ENCODE measurements around the gene MMP8.

MMP8 gene

GRCh38 chr11:102770191-102770590 is 45.4 kb upstream of the MMP8 start:
- Histone ChIP-seq H4K20me1 (ENCODE audit: insufficient read depth, low read length, poor library complexity, severe bottlenecking) (no peaks in the 10 kb centered on the region), H3K79me2 (ENCODE audit: insufficient read depth, low read length) (no peaks in the 10 kb centered on the region), H3K4me3 (ENCODE audit: low read length, poor library complexity, severe bottlenecking) (no peak overlapping the region), H3K27me3 (ENCODE audit: insufficient read depth, low read length, poor library complexity, severe bottlenecking) (no peaks in the 10 kb centered on the region), H3K4me2 (ENCODE audit: low read depth, low read length, poor library complexity, severe bottlenecking) (no peak overlapping the region), H3K9me2 (replicated peaks; ENCODE audit: low read depth, low read length) (no peaks in the 10 kb centered on the region), H3K36me3 (ENCODE audit: insufficient read depth, low read length) (no peaks in the 10 kb centered on the region), H2AFZ (ENCODE audit: low read length) (no peak overlapping the region), H3K9ac (ENCODE audit: low read depth, low read length, poor library complexity, severe bottlenecking) (no peak overlapping the region), H3F3A (ENCODE audit: low read depth) (no peaks in the 10 kb centered on the region), H3K4me1 (ENCODE audit: insufficient read depth, low read length, poor library complexity, severe bottlenecking) (no peaks in the 10 kb centered on the region), H3K9me3 (ENCODE audit: insufficient read depth, low read depth, low read length) (no peaks in the 10 kb centered on the region)
- no peak for TF ChIP-seq CTCF (conservative IDR thresholded peaks at IDR 0.05; ENCODE audit: low read length)
- no peak for TF ChIP-seq EZH2phosphoT487 (IDR thresholded peaks at IDR 0.05; ENCODE audit: borderline replicate concordance)

GRCh38 chr11:102767800-102768199 is 43.0 kb upstream of the MMP8 start:
- Histone ChIP-seq H2AFZ (ENCODE audit: low read length) (no peak overlapping the region), H3K9ac (ENCODE audit: low read depth, low read length, poor library complexity, severe bottlenecking) (no peak overlapping the region), H3K4me3 (ENCODE audit: low read length, poor library complexity, severe bottlenecking) (no peak overlapping the region), H3K79me2 (ENCODE audit: insufficient read depth, low read length) (no peaks in the 10 kb centered on the region), H3K4me1 (ENCODE audit: insufficient read depth, low read length, poor library complexity, severe bottlenecking) (no peaks in the 10 kb centered on the region), H3K36me3 (ENCODE audit: insufficient read depth, low read length) (no peaks in the 10 kb centered on the region), H3K9me3 (ENCODE audit: insufficient read depth, low read depth, low read length) (no peaks in the 10 kb centered on the region), H3K4me2 (ENCODE audit: low read depth, low read length, poor library complexity, severe bottlenecking) (no peak overlapping the region), H4K20me1 (ENCODE audit: insufficient read depth, low read length, poor library complexity, severe bottlenecking) (no peaks in the 10 kb centered on the region), H3K27me3 (ENCODE audit: insufficient read depth, low read length, poor library complexity, severe bottlenecking) (no peaks in the 10 kb centered on the region), H3K9me2 (replicated peaks; ENCODE audit: low read depth, low read length) (no peaks in the 10 kb centered on the region), H3F3A (ENCODE audit: low read depth) (no peaks in the 10 kb centered on the region)
- TF ChIP-seq EZH2phosphoT487 (IDR thresholded peaks at IDR 0.05; ENCODE audit: borderline replicate concordance), result no peak
- TF ChIP-seq CTCF (conservative IDR thresholded peaks at IDR 0.05; ENCODE audit: low read length), result no peak

DNA sequence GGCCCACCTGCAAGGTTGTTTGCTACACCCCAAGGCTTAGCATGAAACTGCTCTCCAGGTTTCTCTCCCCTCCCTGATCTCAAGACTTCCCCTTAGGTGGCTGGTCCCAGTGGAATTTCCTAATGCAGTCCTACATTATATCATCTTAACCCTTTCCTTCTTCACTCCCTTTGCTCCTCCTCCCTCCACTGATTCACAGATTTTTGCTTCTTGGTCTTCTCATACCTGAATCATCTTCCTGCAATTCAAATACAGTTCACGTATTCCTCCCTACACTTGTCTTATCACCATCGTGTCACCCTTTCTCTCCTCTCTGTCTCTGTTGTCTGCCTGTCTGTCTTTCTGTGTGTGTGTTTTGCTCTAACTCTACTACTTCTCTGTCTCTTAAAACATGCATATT is 38.7 kb upstream of the MMP8 start:
- H3K9me3 ChIP-seq (ENCODE audit: insufficient read depth, low read depth, low read length), result no peaks in the 10 kb centered on the region
- no peak overlapping the region for H3K4me3 ChIP-seq (ENCODE audit: low read length, poor library complexity, severe bottlenecking)
- no peak overlapping the region for H2AFZ ChIP-seq (ENCODE audit: low read length)
- no peaks in the 10 kb centered on the region for H3K9me2 ChIP-seq (replicated peaks; ENCODE audit: low read depth, low read length)
- no peak overlapping the region for H3K4me2 ChIP-seq (ENCODE audit: low read depth, low read length, poor library complexity, severe bottlenecking)
- no peaks in the 10 kb centered on the region for H3K27me3 ChIP-seq (ENCODE audit: insufficient read depth, low read length, poor library complexity, severe bottlenecking)
- no peaks in the 10 kb centered on the region for H3K4me1 ChIP-seq (ENCODE audit: insufficient read depth, low read length, poor library complexity, severe bottlenecking)
- H3K79me2 ChIP-seq (ENCODE audit: insufficient read depth, low read length), result no peaks in the 10 kb centered on the region
- no peak overlapping the region for H3K9ac ChIP-seq (ENCODE audit: low read depth, low read length, poor library complexity, severe bottlenecking)
- H3K36me3 ChIP-seq (ENCODE audit: insufficient read depth, low read length), result no peaks in the 10 kb centered on the region
- TF ChIP-seq EZH2phosphoT487 (IDR thresholded peaks at IDR 0.05; ENCODE audit: borderline replicate concordance) (no peak), CTCF (conservative IDR thresholded peaks at IDR 0.05; ENCODE audit: low read length) (no peak)
- H4K20me1 ChIP-seq (ENCODE audit: insufficient read depth, low read length, poor library complexity, severe bottlenecking), result no peaks in the 10 kb centered on the region
- no peaks in the 10 kb centered on the region for H3F3A ChIP-seq (ENCODE audit: low read depth)
